WTC11 (cell line): ENCODE results near the gene ARHGAP6.

ENCODE experiments used
- CREB1 ChIP-seq: sonication (generic); formaldehyde crosslinking; IDR thresholded peaks from 2 replicates; pipeline ENCODE4 v1.8.0; 2023; ENCODE audit warnings: mild to moderate bottlenecking, missing genetic modification reagents
- ESRRA ChIP-seq: sonication (generic); formaldehyde crosslinking; IDR thresholded peaks from 2 replicates; pipeline ENCODE4 v1.8.1; 2022; ENCODE audit warnings: mild to moderate bottlenecking, missing genetic modification reagents, borderline replicate concordance
- GRHL2 ChIP-seq: fragments of 250-450 bp; sonication (Bioruptor Pico); IDR thresholded peaks from 2 replicates; pipeline ENCODE4 v1.8.0; 2022; ENCODE audit warnings: mild to moderate bottlenecking, moderate library complexity; ENCODE audit not compliant: insufficient replicate concordance, severe bottlenecking
- NFE2L1 ChIP-seq: sonication (generic); formaldehyde crosslinking; IDR thresholded peaks from 2 replicates; pipeline ENCODE4 v1.8.1; 2023; ENCODE audit warnings: missing genetic modification reagents
- NR2C2 ChIP-seq: sonication (generic); formaldehyde crosslinking; IDR thresholded peaks from 2 replicates; pipeline ENCODE4 v1.8.0; 2022; ENCODE audit warnings: mild to moderate bottlenecking, missing genetic modification reagents
- NR3C1 ChIP-seq: sonication (generic); formaldehyde crosslinking; conservative IDR thresholded peaks from 2 replicates; pipeline ENCODE4 v1.8.1; 2023; ENCODE audit warnings: low read depth, mild to moderate bottlenecking, missing genetic modification reagents
- PRRX2 ChIP-seq: fragments of 250-450 bp; sonication (Bioruptor Pico); IDR thresholded peaks from 2 replicates; pipeline ENCODE4 v1.8.0; 2021; ENCODE audit warnings: mild to moderate bottlenecking
- ZNF232 ChIP-seq: sonication (generic); formaldehyde crosslinking; IDR thresholded peaks from 2 replicates; pipeline ENCODE4 v1.8.0; 2022; ENCODE audit warnings: mild to moderate bottlenecking, missing genetic modification reagents
- ZNF423 ChIP-seq: fragments of 250-450 bp; sonication (Bioruptor Pico); IDR thresholded peaks from 2 replicates; pipeline ENCODE4 v2.1.2; 2022; ENCODE audit warnings: mild to moderate bottlenecking, moderate library complexity
- TF ChIP-seq, protein P1 (sequence below): fragments of 200-600 bp; IDR thresholded peaks from 2 replicates; pipeline ENCODE4 v1.8.0; 2022; ENCODE audit warnings: antibody characterized with exemption
- TF ChIP-seq, protein P2 (sequence below): fragments of 250-450 bp; sonication (Bioruptor Pico); IDR thresholded peaks from 2 replicates; pipeline ENCODE4 v2.1.2; 2022; ENCODE audit warnings: mild to moderate bottlenecking, moderate library complexity
- TF ChIP-seq, protein P3 (sequence below): sonication (generic); formaldehyde crosslinking; IDR thresholded peaks from 2 replicates; pipeline ENCODE4 v1.8.1; 2022; ENCODE audit warnings: low read depth, missing genetic modification reagents, borderline replicate concordance
- TF ChIP-seq, protein P4 (sequence below): fragments of 250-450 bp; sonication (Bioruptor Pico); IDR thresholded peaks from 2 replicates; pipeline ENCODE4 v1.9.0; 2021; ENCODE audit warnings: moderate library complexity, mild to moderate bottlenecking, inconsistent platforms, borderline replicate concordance

DNA sequence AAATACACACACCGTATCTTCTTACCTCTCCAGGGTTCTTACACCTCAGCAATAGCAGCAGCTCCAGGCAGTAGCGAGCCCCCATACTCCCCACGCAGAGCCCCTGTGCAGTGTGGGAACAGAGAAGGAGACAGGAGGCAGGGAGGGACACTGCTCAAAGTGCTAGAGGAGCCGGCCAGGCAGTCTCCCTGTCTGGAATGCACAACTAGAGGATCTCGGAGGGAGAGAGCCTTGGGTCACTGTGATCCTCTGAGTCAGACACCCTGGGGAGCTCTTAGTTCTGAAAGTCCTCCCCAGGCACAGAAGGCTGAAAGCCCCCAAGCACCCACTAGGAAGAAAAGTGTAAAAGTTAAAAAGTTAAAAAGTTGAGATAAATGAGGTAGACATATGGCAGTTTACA lies 356.5 kb downstream of the ARHGAP6 start:
- TF ChIP-seq PRRX2 (CRISPR knock-in tag) (no peak), ZNF423 (CRISPR knock-in tag) (no peak), GRHL2 (CRISPR knock-in tag) (no peak), CREB1 (CRISPR knock-in tag) (no peak), ESRRA (CRISPR knock-in tag) (no peak), NFE2L1 (CRISPR knock-in tag) (no peak), NR3C1 (CRISPR knock-in tag) (no peak), NR2C2 (CRISPR knock-in tag) (no peak), ZNF232 (CRISPR knock-in tag) (no peak)
- TF ChIP-seq, protein P1, sequence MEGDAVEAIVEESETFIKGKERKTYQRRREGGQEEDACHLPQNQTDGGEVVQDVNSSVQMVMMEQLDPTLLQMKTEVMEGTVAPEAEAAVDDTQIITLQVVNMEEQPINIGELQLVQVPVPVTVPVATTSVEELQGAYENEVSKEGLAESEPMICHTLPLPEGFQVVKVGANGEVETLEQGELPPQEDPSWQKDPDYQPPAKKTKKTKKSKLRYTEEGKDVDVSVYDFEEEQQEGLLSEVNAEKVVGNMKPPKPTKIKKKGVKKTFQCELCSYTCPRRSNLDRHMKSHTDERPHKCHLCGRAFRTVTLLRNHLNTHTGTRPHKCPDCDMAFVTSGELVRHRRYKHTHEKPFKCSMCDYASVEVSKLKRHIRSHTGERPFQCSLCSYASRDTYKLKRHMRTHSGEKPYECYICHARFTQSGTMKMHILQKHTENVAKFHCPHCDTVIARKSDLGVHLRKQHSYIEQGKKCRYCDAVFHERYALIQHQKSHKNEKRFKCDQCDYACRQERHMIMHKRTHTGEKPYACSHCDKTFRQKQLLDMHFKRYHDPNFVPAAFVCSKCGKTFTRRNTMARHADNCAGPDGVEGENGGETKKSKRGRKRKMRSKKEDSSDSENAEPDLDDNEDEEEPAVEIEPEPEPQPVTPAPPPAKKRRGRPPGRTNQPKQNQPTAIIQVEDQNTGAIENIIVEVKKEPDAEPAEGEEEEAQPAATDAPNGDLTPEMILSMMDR = no peak
- TF ChIP-seq, protein P2, sequence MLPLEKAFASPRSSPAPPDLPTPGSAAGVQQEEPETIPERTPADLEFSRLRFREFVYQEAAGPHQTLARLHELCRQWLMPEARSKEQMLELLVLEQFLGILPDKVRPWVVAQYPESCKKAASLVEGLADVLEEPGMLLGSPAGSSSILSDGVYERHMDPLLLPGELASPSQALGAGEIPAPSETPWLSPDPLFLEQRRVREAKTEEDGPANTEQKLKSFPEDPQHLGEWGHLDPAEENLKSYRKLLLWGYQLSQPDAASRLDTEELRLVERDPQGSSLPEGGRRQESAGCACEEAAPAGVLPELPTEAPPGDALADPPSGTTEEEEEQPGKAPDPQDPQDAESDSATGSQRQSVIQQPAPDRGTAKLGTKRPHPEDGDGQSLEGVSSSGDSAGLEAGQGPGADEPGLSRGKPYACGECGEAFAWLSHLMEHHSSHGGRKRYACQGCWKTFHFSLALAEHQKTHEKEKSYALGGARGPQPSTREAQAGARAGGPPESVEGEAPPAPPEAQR (CRISPR knock-in tag) = no peak
- TF ChIP-seq, protein P3, sequence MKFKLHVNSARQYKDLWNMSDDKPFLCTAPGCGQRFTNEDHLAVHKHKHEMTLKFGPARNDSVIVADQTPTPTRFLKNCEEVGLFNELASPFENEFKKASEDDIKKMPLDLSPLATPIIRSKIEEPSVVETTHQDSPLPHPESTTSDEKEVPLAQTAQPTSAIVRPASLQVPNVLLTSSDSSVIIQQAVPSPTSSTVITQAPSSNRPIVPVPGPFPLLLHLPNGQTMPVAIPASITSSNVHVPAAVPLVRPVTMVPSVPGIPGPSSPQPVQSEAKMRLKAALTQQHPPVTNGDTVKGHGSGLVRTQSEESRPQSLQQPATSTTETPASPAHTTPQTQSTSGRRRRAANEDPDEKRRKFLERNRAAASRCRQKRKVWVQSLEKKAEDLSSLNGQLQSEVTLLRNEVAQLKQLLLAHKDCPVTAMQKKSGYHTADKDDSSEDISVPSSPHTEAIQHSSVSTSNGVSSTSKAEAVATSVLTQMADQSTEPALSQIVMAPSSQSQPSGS (CRISPR knock-in tag) = no peak
- TF ChIP-seq, protein P4, sequence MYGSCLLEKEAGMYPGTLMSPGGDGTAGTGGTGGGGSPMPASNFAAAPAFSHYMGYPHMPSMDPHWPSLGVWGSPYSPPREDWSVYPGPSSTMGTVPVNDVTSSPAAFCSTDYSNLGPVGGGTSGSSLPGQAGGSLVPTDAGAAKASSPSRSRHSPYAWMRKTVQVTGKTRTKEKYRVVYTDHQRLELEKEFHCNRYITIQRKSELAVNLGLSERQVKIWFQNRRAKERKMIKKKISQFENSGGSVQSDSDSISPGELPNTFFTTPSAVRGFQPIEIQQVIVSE (CRISPR knock-in tag) = no peak
